Measurements from ENCODE around the gene FAM229B. TPM values are rescaled to one million over a fixed set of nuclear protein-coding genes. Genes with fewer than 3 reads are reported as not detected.
A peak's percentile ranks its signal among the peaks of the same experiment; 100 is the strongest.

FAM229B gene, protein sequence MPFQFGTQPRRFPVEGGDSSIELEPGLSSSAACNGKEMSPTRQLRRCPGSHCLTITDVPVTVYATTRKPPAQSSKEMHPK
- 1 to 10 TPM; 3.6 to 4.4 TPM for total RNA-seq

- Histone ChIP-seq H3K36me3 (replicated peaks in 1 of 2; ENCODE audit: insufficient read depth in 1 of 2, low read depth in 2 of 2) (peaks cover 0 to 3% of the 10 kb centered on the region in 2 donors), H3K27me3 (no peaks in the 10 kb centered on the region), H3K9me3 (no peaks in the 10 kb centered on the region), H3K27ac (peak within 1 kb of the TSS; percentile 52 to 87 (median 82)), H3K4me3 (peak within 1 kb of the TSS; percentile 67 to 81), H3K4me1 (peaks cover 9% of the 10 kb centered on the region)
- peak; percentile 65 to 90 (median 86) for TF ChIP-seq POLR2A (IDR thresholded peaks at IDR 0.05)
- TF ChIP-seq, protein P1, sequence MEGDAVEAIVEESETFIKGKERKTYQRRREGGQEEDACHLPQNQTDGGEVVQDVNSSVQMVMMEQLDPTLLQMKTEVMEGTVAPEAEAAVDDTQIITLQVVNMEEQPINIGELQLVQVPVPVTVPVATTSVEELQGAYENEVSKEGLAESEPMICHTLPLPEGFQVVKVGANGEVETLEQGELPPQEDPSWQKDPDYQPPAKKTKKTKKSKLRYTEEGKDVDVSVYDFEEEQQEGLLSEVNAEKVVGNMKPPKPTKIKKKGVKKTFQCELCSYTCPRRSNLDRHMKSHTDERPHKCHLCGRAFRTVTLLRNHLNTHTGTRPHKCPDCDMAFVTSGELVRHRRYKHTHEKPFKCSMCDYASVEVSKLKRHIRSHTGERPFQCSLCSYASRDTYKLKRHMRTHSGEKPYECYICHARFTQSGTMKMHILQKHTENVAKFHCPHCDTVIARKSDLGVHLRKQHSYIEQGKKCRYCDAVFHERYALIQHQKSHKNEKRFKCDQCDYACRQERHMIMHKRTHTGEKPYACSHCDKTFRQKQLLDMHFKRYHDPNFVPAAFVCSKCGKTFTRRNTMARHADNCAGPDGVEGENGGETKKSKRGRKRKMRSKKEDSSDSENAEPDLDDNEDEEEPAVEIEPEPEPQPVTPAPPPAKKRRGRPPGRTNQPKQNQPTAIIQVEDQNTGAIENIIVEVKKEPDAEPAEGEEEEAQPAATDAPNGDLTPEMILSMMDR (IDR thresholded peaks at IDR 0.05) = peak in 4 of 7 experiments; percentile 13 to 24 (median 13)
- DNase-seq (peak; percentile 90 to 97 (median 94)), ATAC-seq (peak; percentile 99)
- intact Hi-C loops (cut with DNase I) = no loop called here
- WGBS, 2 donors = 0% methylated on average over 34 to 60 of the region's 60 CpGs
These were observed at the start of gene FAM229B, which contains the start of gene TUBE1 for GRCh38 chr6:112087136-112087911. TSS of gene FAM229B (plus strand) at chr6:112087591. CDS start at chr6:112099284, 11,693 bp downstream. TSS of gene TUBE1 (minus strand) at chr6:112087482. CDS start at chr6:112087434, 48 bp downstream.

DNA sequence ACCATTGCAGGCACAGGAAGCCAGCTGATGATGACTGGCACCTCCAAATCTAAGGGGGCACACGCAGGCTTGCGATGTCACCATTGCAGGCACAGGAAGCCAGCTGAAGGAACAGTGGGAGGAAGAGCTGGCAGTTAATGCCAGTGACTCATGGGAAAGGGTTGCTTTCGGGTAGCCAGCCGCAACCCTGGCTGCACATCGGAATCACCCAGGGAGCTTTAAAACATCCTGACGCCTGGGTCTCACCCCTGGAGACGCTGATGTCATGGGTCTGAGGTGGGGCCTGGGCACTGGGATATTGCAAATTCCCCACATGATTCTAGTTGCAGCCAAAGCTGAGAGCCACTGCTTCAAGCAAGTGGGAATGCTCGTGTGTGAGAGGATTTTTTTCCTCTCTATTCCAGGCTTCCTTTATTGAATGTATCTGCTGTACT lies 49.6 kb upstream of the FAM229B start:
- H3K4me3 ChIP-seq = no peak overlapping the region
- intact Hi-C loops (cut with DNase I) = no loop called here
- H3K36me3 ChIP-seq (replicated peaks in 1 of 2; ENCODE audit: insufficient read depth in 1 of 2, low read depth in 2 of 2) = no peaks in the 10 kb centered on the region
- H3K27ac ChIP-seq = peak overlapping the region in 2 of 4 donors; percentile 8 to 36
- no peaks in the 10 kb centered on the region for H3K9me3 ChIP-seq
- no peaks in the 10 kb centered on the region for H3K4me1 ChIP-seq
- TF ChIP-seq POLR2A (IDR thresholded peaks at IDR 0.05) = no peak
- TF ChIP-seq, protein P1 (IDR thresholded peaks at IDR 0.05) = no peak
- peak; percentile 65 for ATAC-seq
- DNase-seq = peak; percentile 23 to 43 (median 30)
- 64 to 78% methylated on average over 7 to 8 of the region's 8 CpGs for WGBS, 2 donors
- no peaks in the 10 kb centered on the region for H3K27me3 ChIP-seq

DNA sequence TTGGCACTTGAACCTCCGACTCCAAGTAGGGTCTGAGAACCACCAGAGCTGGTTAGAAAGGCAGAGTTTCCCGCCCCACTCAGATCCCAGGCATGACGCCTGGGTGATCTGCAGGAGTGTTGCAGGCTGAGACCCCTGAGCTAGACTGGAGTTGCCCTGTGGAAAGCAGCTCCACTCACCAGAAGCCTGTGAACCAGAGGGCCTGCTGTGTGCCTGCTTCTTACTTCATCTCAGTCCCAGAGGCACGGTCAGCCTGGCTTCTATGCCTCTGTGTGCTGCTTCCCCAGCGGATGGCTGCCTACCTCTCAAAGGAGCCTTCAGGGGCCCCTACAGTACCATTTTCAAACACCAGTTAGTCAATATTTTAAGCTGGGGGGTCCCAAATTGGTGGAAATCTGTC lies 49.1 kb upstream of the FAM229B start:
- Histone ChIP-seq H3K4me3 (no peak overlapping the region), H3K9me3 (no peaks in the 10 kb centered on the region), H3K4me1 (no peaks in the 10 kb centered on the region), H3K36me3 (replicated peaks in 1 of 2; ENCODE audit: insufficient read depth in 1 of 2, low read depth in 2 of 2) (no peaks in the 10 kb centered on the region), H3K27ac (peak overlapping the region in 2 of 4 donors; percentile 8 to 26), H3K27me3 (no peaks in the 10 kb centered on the region)
- DNase-seq = no peak
- TF ChIP-seq POLR2A (IDR thresholded peaks at IDR 0.05) = no peak
- TF ChIP-seq, protein P1 (IDR thresholded peaks at IDR 0.05) = no peak
- 53 to 65% methylated on average over 5 of the region's 5 CpGs for WGBS, 2 donors
- intact Hi-C loops (cut with DNase I) = no loop called here
- no peak for ATAC-seq

DNA sequence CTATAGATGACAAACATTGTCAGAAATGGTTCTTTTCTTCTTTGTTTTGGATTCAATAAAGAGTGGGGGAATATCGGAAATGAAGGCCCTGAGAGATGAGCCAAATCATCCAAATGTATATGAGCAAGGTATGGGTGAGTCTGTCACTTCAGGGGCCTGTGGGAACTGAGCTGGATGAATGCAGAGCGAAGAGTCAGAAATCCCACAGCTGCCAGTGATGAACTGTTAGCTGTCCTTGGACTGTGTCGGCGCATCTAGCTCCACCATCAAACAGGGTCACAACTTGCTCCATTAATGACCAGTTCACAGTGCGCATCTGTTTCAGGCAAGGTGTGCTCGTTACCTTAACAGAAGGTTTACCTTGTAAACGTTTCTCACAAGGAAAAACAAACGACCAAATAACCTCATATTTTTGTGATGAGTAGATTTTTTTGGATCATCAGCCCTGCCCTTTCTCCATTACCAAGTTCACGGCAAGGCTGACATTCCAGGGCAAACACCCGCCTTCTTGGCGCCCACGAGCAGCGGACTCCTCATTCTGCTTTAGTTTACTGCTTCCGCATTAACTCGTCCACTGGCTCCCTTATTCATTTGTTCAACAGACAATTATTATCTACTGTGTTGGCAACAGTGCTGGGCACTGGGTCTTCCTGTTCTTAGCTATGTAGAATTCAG lies 48.5 kb upstream of the FAM229B start:
- no peaks in the 10 kb centered on the region for H3K36me3 ChIP-seq (replicated peaks in 1 of 2; ENCODE audit: insufficient read depth in 1 of 2, low read depth in 2 of 2)
- no peak overlapping the region for H3K4me3 ChIP-seq
- ATAC-seq (no peak), DNase-seq (no peak)
- no peak overlapping the region for H3K27ac ChIP-seq
- TF ChIP-seq POLR2A (IDR thresholded peaks at IDR 0.05) = no peak
- TF ChIP-seq, protein P1 (IDR thresholded peaks at IDR 0.05) = no peak
- 64 to 67% methylated on average over 15 of the region's 15 CpGs for WGBS, 2 donors
- no peaks in the 10 kb centered on the region for H3K27me3 ChIP-seq
- intact Hi-C loops (cut with DNase I) = no loop called here
- peaks cover 2% of the 10 kb centered on the region for H3K4me1 ChIP-seq
- H3K9me3 ChIP-seq = no peaks in the 10 kb centered on the region

All from body of pancreas (tissue), 4 donors.